Stimulated activated CD4-positive, alpha-beta T cell treated with anti-CD3 and anti-CD28 coated beads, TNF-alpha, amount 100 ng/mL, for 4 hours (primary cell): ENCODE measurements around the gene ZMYM2.
"Not testable (repeated sequence)": the region's sequence is repeated elsewhere in the genome, so short reads cannot be mapped to it uniquely, and the experiment has no call there.

ENCODE experiments used
- DNase-seq, 3 experiments: peaks; one replicate each; pipeline ENCODE4 v3.0.0-alpha.2; 2020; ENCODE audit warnings: low read depth in 3 of 3

The ZMYM2 gene

GRCh38 chr13:19958155-19959111 lies at the start of gene ZMYM2:
ZMYM2 (plus strand) TSS chr13:19958727; CDS start chr13:19993073, 34,346 bp downstream.
- DNase-seq = peak; percentile 92 to 98 (median 96)

GRCh38 chr13:19910336-19911072 lies 48.0 kb upstream of the ZMYM2 start:
- no peak for DNase-seq

GRCh38 chr13:19927117-19927748 lies 31.3 kb upstream of the ZMYM2 start:
- DNase-seq = no peak

GRCh38 chr13:19940106-19940505 lies 18.4 kb upstream of the ZMYM2 start:
- DNase-seq = no peak

- no peak for DNase-seq
Measured at GRCh38 chr13:19950374-19950773, 8.2 kb upstream of the ZMYM2 start.

- DNase-seq = no peak
Measured at GRCh38 chr13:19952850-19953249, 5.7 kb upstream of the ZMYM2 start.

- no peak for DNase-seq
Measured at GRCh38 chr13:19955873-19956559, 2.5 kb upstream of the ZMYM2 start.

- peak; percentile 56 to 75 (median 74) for DNase-seq
Measured at GRCh38 chr13:19957320-19958154, 990 bp upstream of the ZMYM2 start.

- peak; percentile 38 to 52 (median 50) for DNase-seq
Measured at GRCh38 chr13:19959141-19959830, 759 bp downstream of the ZMYM2 start.

- DNase-seq = peak; percentile 60 to 79 (median 79)
Measured at GRCh38 chr13:19959831-19960652, 1.5 kb downstream of the ZMYM2 start.

GRCh38 chr13:19960653-19960976 lies 2.1 kb downstream of the ZMYM2 start:
- no peak for DNase-seq

GRCh38 chr13:19961489-19961888 lies 3.0 kb downstream of the ZMYM2 start:
- no peak for DNase-seq

- DNase-seq = no peak
Measured at GRCh38 chr13:19961924-19962323, 3.4 kb downstream of the ZMYM2 start.

- DNase-seq = no peak
Measured at GRCh38 chr13:19962894-19963293, 4.4 kb downstream of the ZMYM2 start.

- no peak for DNase-seq
Measured at GRCh38 chr13:19967621-19968020, 9.1 kb downstream of the ZMYM2 start.

GRCh38 chr13:19974498-19975009 lies 16.0 kb downstream of the ZMYM2 start:
- not testable (repeated sequence) for DNase-seq

- no peak for DNase-seq
Measured at GRCh38 chr13:19978831-19979437, 20.4 kb downstream of the ZMYM2 start.

GRCh38 chr13:19981685-19982238 lies 23.2 kb downstream of the ZMYM2 start:
- no peak for DNase-seq
